Muscle layer of colon (tissue), 2 donors: ENCODE measurements around the gene COPS3.

Source experiments
- H3K27ac ChIP-seq: one replicate; pipeline ENCODE4 v1.7.0; 2013; ENCODE audit warnings: low read depth, mild to moderate bottlenecking, low read length, moderate library complexity
- H3K27me3 ChIP-seq, 2 donors: one replicate each; pipeline ENCODE4 v1.7.0; 2013; ENCODE audit warnings: low read length in 2 of 2, mild to moderate bottlenecking in 2 of 2; ENCODE audit not compliant: insufficient read depth in 2 of 2, control insufficient read depth in 1 of 2
- H3K36me3 ChIP-seq: one replicate; pipeline ENCODE4 v1.7.0; 2013; ENCODE audit warnings: mild to moderate bottlenecking, low read length; ENCODE audit not compliant: insufficient read depth
- H3K4me1 ChIP-seq: one replicate; pipeline ENCODE4 v1.7.0; 2013; ENCODE audit warnings: mild to moderate bottlenecking, low read length; ENCODE audit not compliant: insufficient read depth
- H3K4me3 ChIP-seq, 2 donors: one replicate each; pipeline ENCODE4 v1.7.0; 2013; ENCODE audit warnings: low read length in 2 of 2, low read depth in 1 of 2, mild to moderate bottlenecking in 1 of 2, moderate library complexity in 1 of 2
- H3K9ac ChIP-seq: one replicate; pipeline ENCODE4 v1.7.0; 2013; ENCODE audit warnings: low read length
- H3K9me3 ChIP-seq: one replicate; pipeline ENCODE4 v1.7.0; 2013; ENCODE audit warnings: mild to moderate bottlenecking, low read length
- donor health status: abdominal sarcoma.
- donor health status: Adenocarcinoma of cecum.

The COPS3 gene

GRCh38 chr17:17236295-17237025 is 44.6 kb downstream of the COPS3 start:
- Histone ChIP-seq H3K27ac (peak overlapping the region; percentile 100), H3K9ac (peak overlapping the region; percentile 96), H3K27me3 (no peaks in the 10 kb centered on the region), H3K4me3 (peak overlapping the region; percentile 98 to 99), H3K4me1 (peaks cover 7% of the 10 kb centered on the region), H3K36me3 (peaks cover 10% of the 10 kb centered on the region), H3K9me3 (no peaks in the 10 kb centered on the region)

- peaks cover 10% of the 10 kb centered on the region for H3K36me3 ChIP-seq
- peak overlapping the region; percentile 96 for H3K9ac ChIP-seq
- H3K4me1 ChIP-seq: peaks cover 7% of the 10 kb centered on the region
- no peaks in the 10 kb centered on the region for H3K9me3 ChIP-seq
- peak overlapping the region; percentile 98 to 99 for H3K4me3 ChIP-seq
- H3K27ac ChIP-seq: no peak overlapping the region
- H3K27me3 ChIP-seq: no peaks in the 10 kb centered on the region
These were observed 45.6 kb downstream of the COPS3 start for GRCh38 chr17:17235212-17236174.

GRCh38 chr17:17232303-17232621 is 48.8 kb downstream of the COPS3 start:
- no peak overlapping the region for H3K9ac ChIP-seq
- no peak overlapping the region for H3K27ac ChIP-seq
- H3K9me3 ChIP-seq: no peaks in the 10 kb centered on the region
- H3K36me3 ChIP-seq: peaks cover 42% of the 10 kb centered on the region
- H3K27me3 ChIP-seq: no peaks in the 10 kb centered on the region
- H3K4me3 ChIP-seq: no peak overlapping the region
- H3K4me1 ChIP-seq: peaks cover 7% of the 10 kb centered on the region

- H3K4me1 ChIP-seq: peaks cover 7% of the 10 kb centered on the region
- H3K27me3 ChIP-seq: no peaks in the 10 kb centered on the region
- no peak overlapping the region for H3K9ac ChIP-seq
- no peak overlapping the region for H3K27ac ChIP-seq
- H3K4me3 ChIP-seq: no peak overlapping the region
- peaks cover 47% of the 10 kb centered on the region for H3K36me3 ChIP-seq
- H3K9me3 ChIP-seq: no peaks in the 10 kb centered on the region
These were observed 49.3 kb downstream of the COPS3 start for GRCh38 chr17:17231621-17232302.

GRCh38 chr17:17229416-17230384 is 51.3 kb downstream of the COPS3 start:
- H3K27ac ChIP-seq: no peak overlapping the region
- H3K9ac ChIP-seq: no peak overlapping the region
- no peaks in the 10 kb centered on the region for H3K9me3 ChIP-seq
- no peak overlapping the region for H3K4me3 ChIP-seq
- H3K27me3 ChIP-seq: no peaks in the 10 kb centered on the region
- peaks cover 68% of the 10 kb centered on the region for H3K36me3 ChIP-seq
- H3K4me1 ChIP-seq: no peaks in the 10 kb centered on the region

- Histone ChIP-seq H3K36me3 (peaks cover 75% of the 10 kb centered on the region), H3K27ac (no peak overlapping the region)
These were observed 52.3 kb downstream of the COPS3 start for GRCh38 chr17:17228521-17229279.

GRCh38 chr17:17227608-17228520 is 53.2 kb downstream of the COPS3 start:
- Histone ChIP-seq H3K9ac (no peak overlapping the region), H3K27me3 (no peaks in the 10 kb centered on the region), H3K27ac (no peak overlapping the region), H3K4me1 (no peaks in the 10 kb centered on the region), H3K4me3 (no peak overlapping the region), H3K36me3 (peaks cover 83% of the 10 kb centered on the region), H3K9me3 (no peaks in the 10 kb centered on the region)

More at GRCh38 chr17:17228521-17229279, 52.3 kb downstream of the COPS3 start:
- Histone ChIP-seq H3K4me1 (no peaks in the 10 kb centered on the region), H3K9ac (no peak overlapping the region), H3K27me3 (no peaks in the 10 kb centered on the region), H3K4me3 (no peak overlapping the region), H3K9me3 (no peaks in the 10 kb centered on the region)

- H3K36me3 ChIP-seq: peaks cover 83% of the 10 kb centered on the region
- H3K27ac ChIP-seq: no peak overlapping the region
- no peaks in the 10 kb centered on the region for H3K4me1 ChIP-seq
- H3K27me3 ChIP-seq: no peaks in the 10 kb centered on the region
- no peak overlapping the region for H3K4me3 ChIP-seq
- H3K9ac ChIP-seq: no peak overlapping the region
- no peaks in the 10 kb centered on the region for H3K9me3 ChIP-seq
These were observed 54.4 kb downstream of the COPS3 start for GRCh38 chr17:17226451-17227265.

GRCh38 chr17:17225901-17226300 is 55.1 kb downstream of the COPS3 start:
- Histone ChIP-seq H3K27me3 (no peaks in the 10 kb centered on the region), H3K4me3 (no peak overlapping the region), H3K4me1 (no peaks in the 10 kb centered on the region), H3K9me3 (no peaks in the 10 kb centered on the region), H3K27ac (no peak overlapping the region), H3K36me3 (peaks cover 90% of the 10 kb centered on the region), H3K9ac (no peak overlapping the region)
